ENCODE results near the gene ARL4C. TPM values are rescaled to one million over a fixed set of nuclear protein-coding genes. Genes with fewer than 3 reads are reported as not detected.
"Not testable (repeated sequence)": the region's sequence is repeated elsewhere in the genome, so short reads cannot be mapped to it uniquely, and the experiment has no call there.

Gene ARL4C
- total and polyA plus RNA-seq, 9 donors: 1.8 to 12.7 (median 4.3) TPM

- H3K27ac ChIP-seq (ENCODE audit: low read length): no peak overlapping the region
- H3K36me3 ChIP-seq (ENCODE audit: control insufficient read depth, insufficient read depth, low read length): no peaks in the 10 kb centered on the region
- no peaks in the 10 kb centered on the region for H3K4me1 ChIP-seq (ENCODE audit: control insufficient read depth, insufficient read depth, low read length)
- WGBS (ENCODE audit: insufficient coverage): 83% methylated on average over 6 of the region's 10 CpGs
- H3K4me3 ChIP-seq (ENCODE audit: low read length): no peak overlapping the region
- H3K9me3 ChIP-seq (replicated peaks; ENCODE audit: control insufficient read depth, low read depth, low read length): no peaks in the 10 kb centered on the region
- H3K27me3 ChIP-seq (ENCODE audit: control insufficient read depth, insufficient read depth, low read length): peaks cover 6% of the 10 kb centered on the region
- no peak for DNase-seq
These were observed 34.5 kb downstream of the ARL4C start for GRCh38 chr2:234462218-234462992.

- peaks cover 2% of the 10 kb centered on the region for H3K27me3 ChIP-seq (ENCODE audit: control insufficient read depth, insufficient read depth, low read length)
- H3K4me1 ChIP-seq (ENCODE audit: control insufficient read depth, insufficient read depth, low read length): no peaks in the 10 kb centered on the region
- H3K4me3 ChIP-seq (ENCODE audit: low read length): no peak overlapping the region
- H3K27ac ChIP-seq (ENCODE audit: low read length): no peak overlapping the region
- H3K9me3 ChIP-seq (replicated peaks; ENCODE audit: control insufficient read depth, low read depth, low read length): no peaks in the 10 kb centered on the region
- H3K36me3 ChIP-seq (ENCODE audit: control insufficient read depth, insufficient read depth, low read length): no peaks in the 10 kb centered on the region
- no peak for DNase-seq
- WGBS (ENCODE audit: insufficient coverage): 71% methylated on average over 2 of the region's 6 CpGs
These were observed 37.4 kb downstream of the ARL4C start for GRCh38 chr2:234459401-234460009.

GRCh38 chr2:234458466-234458865 is 38.4 kb downstream of the ARL4C start:
- 88% methylated on average over 3 of the region's 4 CpGs for WGBS (ENCODE audit: insufficient coverage)
- no peak overlapping the region for H3K27ac ChIP-seq (ENCODE audit: low read length)
- DNase-seq: no peak

GRCh38 chr2:234457421-234457820 is 39.5 kb downstream of the ARL4C start:
- no peaks in the 10 kb centered on the region for H3K9me3 ChIP-seq (replicated peaks; ENCODE audit: control insufficient read depth, low read depth, low read length)
- H3K4me1 ChIP-seq (ENCODE audit: control insufficient read depth, insufficient read depth, low read length): no peaks in the 10 kb centered on the region
- peaks cover 2% of the 10 kb centered on the region for H3K27me3 ChIP-seq (ENCODE audit: control insufficient read depth, insufficient read depth, low read length)
- no peaks in the 10 kb centered on the region for H3K36me3 ChIP-seq (ENCODE audit: control insufficient read depth, insufficient read depth, low read length)
- WGBS (ENCODE audit: insufficient coverage): no CpG with 5 or more reads among the region's 2 CpGs
- no peak overlapping the region for H3K4me3 ChIP-seq (ENCODE audit: low read length)
- no peak overlapping the region for H3K27ac ChIP-seq (ENCODE audit: low read length)
- no peak for DNase-seq

More at GRCh38 chr2:234458466-234458865, 38.4 kb downstream of the ARL4C start:
- Histone ChIP-seq H3K36me3 (ENCODE audit: control insufficient read depth, insufficient read depth, low read length) (no peaks in the 10 kb centered on the region), H3K9me3 (replicated peaks; ENCODE audit: control insufficient read depth, low read depth, low read length) (no peaks in the 10 kb centered on the region), H3K27me3 (ENCODE audit: control insufficient read depth, insufficient read depth, low read length) (peaks cover 2% of the 10 kb centered on the region), H3K4me3 (ENCODE audit: low read length) (no peak overlapping the region), H3K4me1 (ENCODE audit: control insufficient read depth, insufficient read depth, low read length) (no peaks in the 10 kb centered on the region)

- not testable (repeated sequence) for H3K36me3 ChIP-seq (ENCODE audit: control insufficient read depth, insufficient read depth, low read length); H3K27me3 ChIP-seq (ENCODE audit: control insufficient read depth, insufficient read depth, low read length); DNase-seq; H3K9me3 ChIP-seq (replicated peaks; ENCODE audit: control insufficient read depth, low read depth, low read length); H3K4me3 ChIP-seq (ENCODE audit: low read length); H3K4me1 ChIP-seq (ENCODE audit: control insufficient read depth, insufficient read depth, low read length); H3K27ac ChIP-seq (ENCODE audit: low read length)
- WGBS (ENCODE audit: insufficient coverage): 98% methylated on average over 5 of the region's 7 CpGs
These were observed 41.6 kb downstream of the ARL4C start for GRCh38 chr2:234455246-234455645.

GRCh38 chr2:234454433-234454832 is 42.4 kb downstream of the ARL4C start:
- no peak for DNase-seq
- no peaks in the 10 kb centered on the region for H3K4me1 ChIP-seq (ENCODE audit: control insufficient read depth, insufficient read depth, low read length)
- peaks cover 4% of the 10 kb centered on the region for H3K27me3 ChIP-seq (ENCODE audit: control insufficient read depth, insufficient read depth, low read length)
- no peak overlapping the region for H3K4me3 ChIP-seq (ENCODE audit: low read length)
- no peaks in the 10 kb centered on the region for H3K9me3 ChIP-seq (replicated peaks; ENCODE audit: control insufficient read depth, low read depth, low read length)
- no peaks in the 10 kb centered on the region for H3K36me3 ChIP-seq (ENCODE audit: control insufficient read depth, insufficient read depth, low read length)
- H3K27ac ChIP-seq (ENCODE audit: low read length): no peak overlapping the region
- no CpG with 5 or more reads among the region's 4 CpGs for WGBS (ENCODE audit: insufficient coverage)

GRCh38 chr2:234453216-234453615 is 43.7 kb downstream of the ARL4C start:
- no peaks in the 10 kb centered on the region for H3K36me3 ChIP-seq (ENCODE audit: control insufficient read depth, insufficient read depth, low read length)
- DNase-seq: no peak
- no peak overlapping the region for H3K27ac ChIP-seq (ENCODE audit: low read length)
- H3K9me3 ChIP-seq (replicated peaks; ENCODE audit: control insufficient read depth, low read depth, low read length): no peaks in the 10 kb centered on the region
- H3K4me1 ChIP-seq (ENCODE audit: control insufficient read depth, insufficient read depth, low read length): peaks cover 2% of the 10 kb centered on the region
- WGBS (ENCODE audit: insufficient coverage): 72% methylated on average over 2 of the region's 5 CpGs
- H3K4me3 ChIP-seq (ENCODE audit: low read length): no peak overlapping the region
- peaks cover 4% of the 10 kb centered on the region for H3K27me3 ChIP-seq (ENCODE audit: control insufficient read depth, insufficient read depth, low read length)

GRCh38 chr2:234451852-234452625 is 44.8 kb downstream of the ARL4C start:
- DNase-seq: no peak
- no peaks in the 10 kb centered on the region for H3K9me3 ChIP-seq (replicated peaks; ENCODE audit: control insufficient read depth, low read depth, low read length)
- H3K4me1 ChIP-seq (ENCODE audit: control insufficient read depth, insufficient read depth, low read length): peaks cover 2% of the 10 kb centered on the region
- H3K36me3 ChIP-seq (ENCODE audit: control insufficient read depth, insufficient read depth, low read length): no peaks in the 10 kb centered on the region
- no peak overlapping the region for H3K27ac ChIP-seq (ENCODE audit: low read length)
- WGBS (ENCODE audit: insufficient coverage): 80% methylated on average over 1 of the region's 4 CpGs
- no peak overlapping the region for H3K4me3 ChIP-seq (ENCODE audit: low read length)
- peaks cover 11% of the 10 kb centered on the region for H3K27me3 ChIP-seq (ENCODE audit: control insufficient read depth, insufficient read depth, low read length)

- Histone ChIP-seq H3K9me3 (replicated peaks; ENCODE audit: control insufficient read depth, low read depth, low read length) (no peaks in the 10 kb centered on the region), H3K27me3 (ENCODE audit: control insufficient read depth, insufficient read depth, low read length) (peaks cover 12% of the 10 kb centered on the region), H3K27ac (ENCODE audit: low read length) (no peak overlapping the region), H3K36me3 (ENCODE audit: control insufficient read depth, insufficient read depth, low read length) (no peaks in the 10 kb centered on the region), H3K4me3 (ENCODE audit: low read length) (no peak overlapping the region), H3K4me1 (ENCODE audit: control insufficient read depth, insufficient read depth, low read length) (peaks cover 4% of the 10 kb centered on the region)
- no peak for DNase-seq
- WGBS (ENCODE audit: insufficient coverage): 100% methylated on average over 1 of the region's 2 CpGs
These were observed 45.6 kb downstream of the ARL4C start for GRCh38 chr2:234451242-234451641.

- Histone ChIP-seq H3K4me3 (ENCODE audit: low read length) (no peak overlapping the region), H3K27me3 (ENCODE audit: control insufficient read depth, insufficient read depth, low read length) (peaks cover 13% of the 10 kb centered on the region), H3K36me3 (ENCODE audit: control insufficient read depth, insufficient read depth, low read length) (no peaks in the 10 kb centered on the region), H3K27ac (ENCODE audit: low read length) (no peak overlapping the region), H3K9me3 (replicated peaks; ENCODE audit: control insufficient read depth, low read depth, low read length) (no peaks in the 10 kb centered on the region), H3K4me1 (ENCODE audit: control insufficient read depth, insufficient read depth, low read length) (peaks cover 4% of the 10 kb centered on the region)
- no peak for DNase-seq
- 100% methylated on average over 1 of the region's 6 CpGs for WGBS (ENCODE audit: insufficient coverage)
These were observed 46.3 kb downstream of the ARL4C start for GRCh38 chr2:234450431-234451124.
